PC-9 (cell line): ENCODE results near the gene HTRA3.

Experiments used
- EZH2 ChIP-seq: fragments of 200-600 bp; sonication (generic); IDR thresholded peaks from 2 replicates; pipeline ENCODE4 v1.8.0; 2017; ENCODE audit warnings: antibody characterized with exemption, low read depth
- TF ChIP-seq, protein P1 (sequence below): fragments of 200-600 bp; sonication (generic); conservative IDR thresholded peaks from 2 replicates; pipeline ENCODE4 v1.6.1; 2017; ENCODE audit warnings: mixed run types, antibody characterized with exemption, mild to moderate bottlenecking, moderate library complexity

DNA sequence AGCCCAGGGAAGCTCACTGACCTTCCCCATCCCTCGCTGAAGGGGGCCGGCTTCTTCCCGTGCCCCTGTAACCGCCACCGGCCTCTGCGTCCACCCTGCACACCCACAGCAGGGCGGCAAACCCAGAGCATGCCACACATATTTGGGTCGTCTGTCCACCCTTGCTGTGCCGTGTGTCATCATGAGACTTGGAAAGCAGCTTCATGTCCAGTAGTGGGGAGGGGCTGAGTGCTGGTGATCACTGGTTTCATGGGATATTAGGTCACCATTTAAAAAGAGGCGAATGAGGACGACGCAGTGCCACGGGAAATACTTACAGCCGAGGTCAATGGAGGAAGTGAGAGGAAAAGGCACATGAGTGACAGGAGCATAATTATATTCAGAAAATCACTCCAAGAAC is 74.8 kb downstream of the HTRA3 start:
- TF ChIP-seq, protein P1, sequence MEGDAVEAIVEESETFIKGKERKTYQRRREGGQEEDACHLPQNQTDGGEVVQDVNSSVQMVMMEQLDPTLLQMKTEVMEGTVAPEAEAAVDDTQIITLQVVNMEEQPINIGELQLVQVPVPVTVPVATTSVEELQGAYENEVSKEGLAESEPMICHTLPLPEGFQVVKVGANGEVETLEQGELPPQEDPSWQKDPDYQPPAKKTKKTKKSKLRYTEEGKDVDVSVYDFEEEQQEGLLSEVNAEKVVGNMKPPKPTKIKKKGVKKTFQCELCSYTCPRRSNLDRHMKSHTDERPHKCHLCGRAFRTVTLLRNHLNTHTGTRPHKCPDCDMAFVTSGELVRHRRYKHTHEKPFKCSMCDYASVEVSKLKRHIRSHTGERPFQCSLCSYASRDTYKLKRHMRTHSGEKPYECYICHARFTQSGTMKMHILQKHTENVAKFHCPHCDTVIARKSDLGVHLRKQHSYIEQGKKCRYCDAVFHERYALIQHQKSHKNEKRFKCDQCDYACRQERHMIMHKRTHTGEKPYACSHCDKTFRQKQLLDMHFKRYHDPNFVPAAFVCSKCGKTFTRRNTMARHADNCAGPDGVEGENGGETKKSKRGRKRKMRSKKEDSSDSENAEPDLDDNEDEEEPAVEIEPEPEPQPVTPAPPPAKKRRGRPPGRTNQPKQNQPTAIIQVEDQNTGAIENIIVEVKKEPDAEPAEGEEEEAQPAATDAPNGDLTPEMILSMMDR: no peak
- no peak for TF ChIP-seq EZH2
